NB4 (cell line): ENCODE results near the gene GAN.

ENCODE experiments used
- DNase-seq: peaks from one replicate; pipeline ENCODE4 v3.0.0; 2010; ENCODE audit warnings: low read depth
- H3K4me3 ChIP-seq: one replicate; pipeline ENCODE4 v1.5.1; 2011; ENCODE audit warnings: mild to moderate bottlenecking, low read depth, low read length, moderate library complexity
- CTCF ChIP-seq: IDR thresholded peaks from one replicate; pipeline ENCODE4 v1.5.1; 2012; ENCODE audit warnings: low read depth, low read length
- MAX ChIP-seq: IDR thresholded peaks from 2 replicates; pipeline ENCODE4 v1.6.1; 2011; ENCODE audit warnings: low read depth, low read length
- MYC ChIP-seq: IDR thresholded peaks from 2 replicates; pipeline ENCODE4 v1.6.1; 2011; ENCODE audit warnings: low read depth, low read length
- POLR2A ChIP-seq: IDR thresholded peaks from 2 replicates; pipeline ENCODE4 v1.6.1; 2011; ENCODE audit warnings: mild to moderate bottlenecking; ENCODE audit not compliant: insufficient read length; ENCODE audit errors: extremely low read depth

The GAN gene

GRCh38 chr16:81390840-81391239, 76.1 kb downstream of the GAN start:
- H3K4me3 ChIP-seq, result no peak overlapping the region
- TF ChIP-seq MYC (no peak), POLR2A (no peak), MAX (no peak), CTCF (no peak)
- no peak for DNase-seq

- H3K4me3 ChIP-seq, result no peak overlapping the region
- TF ChIP-seq POLR2A, result no peak
- no peak for TF ChIP-seq MYC
- TF ChIP-seq MAX, result no peak
- DNase-seq, result no peak
Observed at GRCh38 chr16:81392011-81392410, 77.2 kb downstream of the GAN start.

GRCh38 chr16:81394416-81394815, 79.7 kb downstream of the GAN start:
- TF ChIP-seq CTCF (no peak), MYC (no peak), MAX (no peak), POLR2A (no peak)
- no peak for DNase-seq
- no peak overlapping the region for H3K4me3 ChIP-seq

GRCh38 chr16:81394966-81395655, 80.3 kb downstream of the GAN start:
- DNase-seq, result no peak
- no peak for TF ChIP-seq CTCF
- no peak for TF ChIP-seq MAX
- TF ChIP-seq MYC, result no peak
- TF ChIP-seq POLR2A, result no peak
- no peak overlapping the region for H3K4me3 ChIP-seq

- no peak for DNase-seq
- no peak for TF ChIP-seq MYC
- no peak for TF ChIP-seq CTCF
- no peak for TF ChIP-seq POLR2A
- no peak for TF ChIP-seq MAX
- no peak overlapping the region for H3K4me3 ChIP-seq
Observed at GRCh38 chr16:81397058-81397878, 82.5 kb downstream of the GAN start.

GRCh38 chr16:81397879-81398520, 83.2 kb downstream of the GAN start:
- TF ChIP-seq POLR2A (no peak), CTCF (no peak), MAX (no peak), MYC (no peak)
- H3K4me3 ChIP-seq, result no peak overlapping the region
- DNase-seq, result no peak
